GM19452 (cell line): ENCODE data around the gene HELZ.
"Not testable (repeated sequence)": the region's sequence is repeated elsewhere in the genome, so short reads cannot be mapped to it uniquely, and the experiment has no call there.

Source experiments
- ATAC-seq: cut with Tn5 transposase; IDR thresholded peaks from one replicate; pipeline ENCODE4 v1.9.1; 2021; ENCODE audit not compliant: unreplicated experiment

The HELZ gene, protein sequence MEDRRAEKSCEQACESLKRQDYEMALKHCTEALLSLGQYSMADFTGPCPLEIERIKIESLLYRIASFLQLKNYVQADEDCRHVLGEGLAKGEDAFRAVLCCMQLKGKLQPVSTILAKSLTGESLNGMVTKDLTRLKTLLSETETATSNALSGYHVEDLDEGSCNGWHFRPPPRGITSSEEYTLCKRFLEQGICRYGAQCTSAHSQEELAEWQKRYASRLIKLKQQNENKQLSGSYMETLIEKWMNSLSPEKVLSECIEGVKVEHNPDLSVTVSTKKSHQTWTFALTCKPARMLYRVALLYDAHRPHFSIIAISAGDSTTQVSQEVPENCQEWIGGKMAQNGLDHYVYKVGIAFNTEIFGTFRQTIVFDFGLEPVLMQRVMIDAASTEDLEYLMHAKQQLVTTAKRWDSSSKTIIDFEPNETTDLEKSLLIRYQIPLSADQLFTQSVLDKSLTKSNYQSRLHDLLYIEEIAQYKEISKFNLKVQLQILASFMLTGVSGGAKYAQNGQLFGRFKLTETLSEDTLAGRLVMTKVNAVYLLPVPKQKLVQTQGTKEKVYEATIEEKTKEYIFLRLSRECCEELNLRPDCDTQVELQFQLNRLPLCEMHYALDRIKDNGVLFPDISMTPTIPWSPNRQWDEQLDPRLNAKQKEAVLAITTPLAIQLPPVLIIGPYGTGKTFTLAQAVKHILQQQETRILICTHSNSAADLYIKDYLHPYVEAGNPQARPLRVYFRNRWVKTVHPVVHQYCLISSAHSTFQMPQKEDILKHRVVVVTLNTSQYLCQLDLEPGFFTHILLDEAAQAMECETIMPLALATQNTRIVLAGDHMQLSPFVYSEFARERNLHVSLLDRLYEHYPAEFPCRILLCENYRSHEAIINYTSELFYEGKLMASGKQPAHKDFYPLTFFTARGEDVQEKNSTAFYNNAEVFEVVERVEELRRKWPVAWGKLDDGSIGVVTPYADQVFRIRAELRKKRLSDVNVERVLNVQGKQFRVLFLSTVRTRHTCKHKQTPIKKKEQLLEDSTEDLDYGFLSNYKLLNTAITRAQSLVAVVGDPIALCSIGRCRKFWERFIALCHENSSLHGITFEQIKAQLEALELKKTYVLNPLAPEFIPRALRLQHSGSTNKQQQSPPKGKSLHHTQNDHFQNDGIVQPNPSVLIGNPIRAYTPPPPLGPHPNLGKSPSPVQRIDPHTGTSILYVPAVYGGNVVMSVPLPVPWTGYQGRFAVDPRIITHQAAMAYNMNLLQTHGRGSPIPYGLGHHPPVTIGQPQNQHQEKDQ (N-terminal part only)

DNA sequence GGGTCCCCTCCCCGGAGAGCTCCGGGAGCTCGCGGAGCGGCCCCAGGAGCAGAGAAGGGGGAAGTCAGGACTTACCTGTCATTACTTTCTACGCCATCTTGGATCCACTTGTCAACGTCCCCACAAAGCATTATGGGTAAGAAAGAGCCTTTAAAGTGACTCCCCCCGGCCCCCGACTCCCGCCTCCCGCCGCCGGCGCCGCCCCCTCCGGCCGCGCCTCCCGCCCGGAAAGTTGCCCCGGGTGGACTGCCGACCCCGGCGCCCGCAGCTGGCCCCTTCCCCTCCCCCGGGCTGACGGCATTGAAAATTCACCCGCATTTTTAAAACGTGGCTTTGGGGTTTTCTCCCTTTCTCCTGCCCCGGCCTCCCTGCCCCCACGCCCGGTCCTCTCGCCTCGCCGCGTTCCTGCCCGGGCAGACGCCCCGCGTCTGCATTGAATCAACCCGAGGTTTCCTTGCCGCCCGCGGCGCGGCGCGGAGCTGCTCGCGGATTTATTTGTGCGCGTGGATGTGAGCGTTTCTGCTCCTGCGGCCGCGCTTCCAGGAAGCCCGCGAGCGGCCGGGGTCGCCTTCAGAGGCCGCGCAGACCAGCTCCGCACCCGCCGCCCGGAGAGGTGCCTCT, at the start of gene HELZ:
Gene HELZ, minus strand, starts transcription at position 124 of the 621 bp plus-strand sequence. CDS start 26,392 bp downstream, outside the sequence.
- peak; percentile 45 for ATAC-seq

DNA sequence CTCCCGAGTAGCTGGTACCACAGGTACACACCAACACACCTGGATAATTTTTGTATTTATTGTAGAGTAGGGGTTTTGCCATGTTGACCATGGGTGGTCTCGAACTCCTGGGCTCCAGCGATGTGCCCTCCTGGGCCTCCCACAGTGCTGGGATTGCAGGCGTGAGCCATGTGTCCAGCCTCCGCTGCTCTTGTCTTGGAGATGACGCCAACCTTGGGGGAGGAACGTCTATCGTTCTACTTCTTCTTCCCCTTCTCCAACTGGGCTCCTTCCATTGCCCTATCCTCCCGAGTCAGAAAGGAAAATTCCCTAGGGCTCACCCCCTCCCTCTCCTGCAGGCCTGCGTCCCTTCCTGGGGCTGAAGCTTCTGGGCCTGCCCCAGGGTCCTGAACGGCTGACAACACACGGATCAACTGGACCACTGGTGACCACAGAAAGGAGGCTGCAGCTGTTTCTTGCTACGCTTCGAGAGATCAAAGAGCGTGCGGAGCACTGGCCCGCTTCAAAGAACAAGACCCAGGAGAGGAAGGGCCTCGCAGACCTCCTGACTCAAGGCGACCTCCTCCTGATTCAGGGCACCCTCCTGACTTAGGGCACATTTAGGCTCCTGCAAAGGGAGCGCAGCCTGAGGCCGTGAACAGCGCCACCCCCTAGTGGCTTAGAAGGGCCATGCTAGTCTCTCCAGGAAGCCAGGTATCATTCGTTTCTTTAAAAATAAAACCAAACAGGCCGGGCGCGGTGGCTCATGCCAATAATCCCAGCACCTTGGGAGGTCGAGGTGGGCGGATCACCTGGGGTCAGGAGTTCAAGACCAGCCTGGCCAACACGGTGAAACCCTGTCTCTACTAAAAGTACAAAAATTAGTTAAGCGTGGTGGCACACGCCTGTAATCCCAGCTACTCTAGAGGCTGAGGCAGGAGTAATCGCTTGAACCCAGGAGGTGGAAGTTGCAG, 48.5 kb upstream of the HELZ start:
- ATAC-seq: peak; percentile 94

DNA sequence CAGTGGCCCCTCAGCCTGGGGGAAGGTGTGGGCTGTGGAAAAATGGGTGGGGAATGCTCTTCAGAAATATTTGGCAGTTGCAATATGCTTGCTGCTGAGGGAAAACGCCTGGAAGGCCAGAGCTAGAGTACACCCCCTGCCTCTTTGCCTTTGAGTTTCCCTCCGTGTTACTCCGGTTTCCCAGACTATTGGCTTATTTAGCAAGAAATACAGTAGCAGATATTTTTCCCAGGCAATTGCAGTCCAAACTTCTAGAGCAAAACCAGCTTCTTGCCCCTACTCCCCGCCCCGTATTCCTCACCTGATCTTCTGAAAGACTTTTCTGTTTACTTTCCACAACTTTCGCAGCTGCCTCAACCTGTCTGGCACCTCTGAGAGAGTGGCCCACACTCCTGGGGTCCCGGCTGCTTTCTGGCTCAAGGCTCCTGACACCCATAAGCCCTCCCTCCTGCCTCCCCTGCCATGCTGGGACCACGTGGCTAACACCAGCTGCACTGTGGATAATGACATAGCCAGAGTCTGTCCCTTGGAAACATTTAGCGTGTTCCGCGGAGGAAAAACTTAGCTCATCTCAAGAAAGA, 45.8 kb upstream of the HELZ start:
- no peak for ATAC-seq

DNA sequence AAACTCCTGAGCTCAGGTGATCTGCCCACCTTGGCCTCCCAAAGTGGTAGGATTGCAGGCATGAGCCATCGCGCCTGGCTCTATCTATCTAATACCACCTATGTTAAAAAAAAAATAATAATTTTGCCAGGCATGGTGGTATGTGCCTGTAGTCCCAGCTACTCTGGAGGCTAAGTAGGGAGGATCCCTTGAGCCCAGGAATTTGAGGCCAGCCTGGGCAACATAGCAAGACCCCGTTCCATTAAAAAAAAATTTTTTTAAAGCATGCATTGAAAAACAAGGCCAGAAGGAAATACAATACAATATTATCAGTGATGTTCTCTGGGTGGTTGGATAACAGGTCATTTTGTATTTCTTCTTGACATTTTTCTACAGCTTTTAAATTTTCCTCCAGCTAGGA, 45.2 kb upstream of the HELZ start:
- ATAC-seq: no peak

DNA sequence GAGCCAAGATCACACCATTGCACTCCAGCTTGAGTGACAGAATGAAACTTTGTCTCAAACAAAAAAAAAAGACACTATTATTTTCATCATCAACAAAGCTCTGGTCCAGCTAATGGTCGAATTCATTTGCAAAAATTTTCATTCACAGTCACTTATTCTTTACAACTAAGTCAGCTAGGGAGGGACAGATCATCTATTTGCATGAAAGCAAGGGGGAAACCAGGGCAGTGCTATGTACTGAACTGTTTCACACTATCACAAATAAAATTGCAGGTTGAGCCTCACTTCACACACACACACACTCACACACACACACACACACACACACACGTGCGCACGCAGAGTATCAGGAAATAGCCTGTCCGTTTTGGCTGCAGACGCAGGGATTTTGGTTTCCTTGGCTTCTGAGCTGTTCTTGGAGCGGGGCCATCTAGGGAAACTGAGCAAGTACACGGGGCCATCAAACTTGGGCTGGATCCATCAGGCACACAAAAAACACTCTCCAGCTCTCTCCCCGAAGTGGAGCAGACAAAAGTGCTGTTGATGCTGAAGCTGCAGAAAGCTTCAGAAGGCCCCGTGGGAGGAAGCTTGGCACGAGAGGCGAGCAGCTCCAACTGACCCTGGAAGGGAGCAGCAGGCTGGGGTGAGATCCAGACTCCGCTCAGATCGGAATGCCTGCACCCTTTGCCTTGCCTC, 44.3 kb upstream of the HELZ start:
- ATAC-seq: no peak

GRCh38 chr17:67286826-67287225, 41.8 kb upstream of the HELZ start:
- not testable (repeated sequence) for ATAC-seq

DNA sequence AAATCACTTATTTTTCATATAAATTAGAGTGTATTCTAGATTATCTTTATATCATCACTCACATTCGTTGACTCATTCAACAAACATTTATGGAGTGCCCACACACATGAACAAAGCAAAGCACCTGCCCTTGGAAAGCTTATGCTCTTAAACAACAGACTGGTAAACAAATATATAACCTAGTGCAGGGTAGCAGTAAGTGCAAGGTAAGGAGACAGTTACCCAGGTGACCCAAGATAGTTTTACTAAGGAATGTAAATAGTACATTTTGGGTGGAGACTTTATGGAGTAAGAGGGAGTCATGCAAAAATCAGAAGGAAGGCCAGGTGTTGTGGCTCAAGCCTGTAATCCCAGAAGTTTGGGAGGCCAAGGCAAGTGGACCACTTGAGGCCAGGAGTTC, 40.4 kb upstream of the HELZ start:
- ATAC-seq: no peak

GRCh38 chr17:67283731-67284516, 38.9 kb upstream of the HELZ start:
- ATAC-seq: no peak

DNA sequence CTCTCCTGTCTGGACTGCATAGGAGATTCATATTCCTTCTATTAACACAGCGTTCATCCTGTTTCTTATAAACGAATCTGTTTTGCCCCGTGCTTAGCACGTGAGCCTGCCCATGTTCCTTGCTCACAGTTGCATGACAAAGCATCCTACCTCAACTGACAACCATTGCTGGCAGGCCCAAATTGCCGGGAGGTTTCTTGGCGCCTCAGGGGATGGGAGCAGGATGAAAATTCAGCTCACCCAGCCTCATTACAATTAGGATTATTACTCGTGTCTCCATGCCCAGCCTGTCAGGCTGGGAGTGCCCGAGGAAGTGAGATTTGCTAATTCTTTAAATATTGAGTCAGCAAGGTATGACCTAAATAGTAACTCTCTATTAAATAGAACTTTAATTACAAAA, 36.7 kb upstream of the HELZ start:
- ATAC-seq: no peak

DNA sequence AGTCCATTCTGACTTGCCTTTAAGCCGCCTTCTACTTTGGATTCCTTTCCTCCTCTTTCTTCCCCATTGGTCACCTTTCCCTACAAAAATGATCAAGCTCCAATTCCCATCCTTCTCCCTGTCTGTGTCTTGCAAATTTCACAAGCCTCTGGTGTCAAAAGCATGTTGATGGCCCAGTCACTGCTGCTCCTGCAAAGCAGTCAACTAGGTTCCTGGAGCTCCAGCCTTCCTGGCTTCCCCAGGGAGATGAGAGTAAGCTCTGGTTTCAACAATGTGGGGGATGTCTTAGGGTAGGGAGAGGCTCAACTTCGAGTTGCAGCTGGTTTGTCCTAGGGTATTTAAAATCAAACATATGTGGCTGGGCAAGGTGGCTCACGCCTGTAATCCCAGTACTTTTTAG, 36.1 kb upstream of the HELZ start:
- no peak for ATAC-seq

DNA sequence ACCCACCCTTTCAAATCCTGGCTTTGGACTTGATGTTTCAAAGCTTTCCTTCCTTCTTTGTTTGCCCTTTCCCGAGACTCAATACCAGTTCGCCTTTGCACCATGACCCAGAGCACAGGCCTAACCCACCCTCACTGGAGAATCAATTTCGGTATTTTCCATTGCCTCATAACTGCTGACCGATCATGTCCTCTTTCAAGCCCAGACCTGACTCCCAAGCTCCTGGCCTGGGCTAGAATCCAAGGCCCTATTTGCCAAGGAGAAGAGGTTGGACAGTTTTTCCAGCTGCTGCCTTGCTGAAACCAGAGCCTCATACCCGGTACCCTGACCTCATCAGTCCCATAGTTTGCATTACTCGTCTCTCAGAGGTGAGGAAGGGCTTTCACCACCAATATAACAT, 35.3 kb upstream of the HELZ start:
- no peak for ATAC-seq

DNA sequence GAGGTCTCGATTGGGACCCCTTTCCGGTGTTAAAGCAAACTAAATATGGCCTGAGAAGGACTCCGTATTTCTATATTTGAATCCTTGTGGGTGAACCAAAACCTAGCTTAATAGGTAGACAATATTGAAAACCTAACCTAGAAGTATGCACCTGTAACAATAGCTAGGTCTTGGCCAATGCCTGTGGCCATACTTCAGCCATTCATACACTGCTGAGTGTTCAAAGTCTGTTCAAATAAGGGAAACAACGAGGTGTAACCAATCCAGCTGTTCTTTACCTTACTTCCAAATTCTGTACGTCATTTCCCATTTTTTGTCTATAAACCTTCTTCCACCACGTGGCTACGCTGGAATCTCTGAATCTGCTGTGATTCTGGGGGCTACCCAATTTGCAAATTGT, 34.1 kb upstream of the HELZ start:
- no peak for ATAC-seq

- no peak for ATAC-seq
Measured at GRCh38 chr17:67278363-67278762, 33.4 kb upstream of the HELZ start.

- no peak for ATAC-seq
Measured at GRCh38 chr17:67276075-67276474, 31.1 kb upstream of the HELZ start.

DNA sequence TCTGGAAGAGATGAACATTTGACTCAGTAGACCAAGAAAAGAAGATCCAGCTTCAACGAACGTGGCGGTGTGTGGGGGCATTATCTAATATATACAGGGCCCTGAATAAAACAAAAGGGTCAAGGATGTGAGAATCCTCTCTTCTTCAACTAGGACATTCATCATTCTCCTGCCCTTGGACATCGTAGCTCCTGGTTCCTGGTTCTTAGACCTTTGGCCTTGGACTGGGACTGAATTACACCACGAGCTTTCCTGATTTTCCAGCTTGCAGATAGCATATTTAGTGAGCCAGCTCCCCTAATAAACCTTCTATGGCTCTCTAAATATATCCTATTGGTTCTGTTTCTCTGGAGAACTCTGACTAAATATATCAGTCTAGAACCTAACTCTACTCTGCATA, 29.5 kb upstream of the HELZ start:
- ATAC-seq: no peak

GRCh38 chr17:67273900-67274299, 28.9 kb upstream of the HELZ start:
- ATAC-seq: no peak

GRCh38 chr17:67272312-67273047, 27.5 kb upstream of the HELZ start:
- ATAC-seq: no peak
